K562 (cell line): ENCODE data around the gene SNAP23. TPM values are rescaled to one million over a fixed set of nuclear protein-coding genes. Genes with fewer than 3 reads are reported as not detected.

ENCODE experiments used
- DDX20 ChIP-seq: fragments of 450-650 bp; IDR thresholded peaks from 2 replicates; pipeline ENCODE4 v1.6.1; 2016; ENCODE audit warnings: missing genetic modification characterization, low read depth, mild to moderate bottlenecking, missing compliant biosample characterization, moderate library complexity
- DMBX1 ChIP-seq: fragments of 250-450 bp; sonication (Bioruptor Pico); IDR thresholded peaks from 2 replicates; pipeline ENCODE4 v1.8.0; 2022; ENCODE audit warnings: inconsistent platforms, mild to moderate bottlenecking, moderate library complexity, borderline replicate concordance
- NFE2 ChIP-seq: IDR thresholded peaks from 2 replicates; pipeline ENCODE4 v1.6.1; 2014; ENCODE audit warnings: antibody characterized with exemption, low read depth
- NFIX ChIP-seq: fragments of 250-450 bp; sonication (Bioruptor Pico); IDR thresholded peaks from 2 replicates; pipeline ENCODE4 v1.4.0; 2020; ENCODE audit warnings: low read depth, mild to moderate bottlenecking, moderate library complexity
- NR2F6 ChIP-seq: fragments of 450-650 bp; formaldehyde crosslinking; IDR thresholded peaks from 2 replicates; pipeline ENCODE4 v1.4.0; 2020; ENCODE audit warnings: mild to moderate bottlenecking
- SMC3 ChIP-seq: conservative IDR thresholded peaks from 2 replicates; pipeline ENCODE4 v1.6.1; 2011; ENCODE audit warnings: low read depth, low read length, improper control_type of control experiment; ENCODE audit not compliant: insufficient read depth
- ZC3H4 ChIP-seq: sonication (generic); formaldehyde crosslinking; IDR thresholded peaks from 2 replicates; pipeline ENCODE4 v1.9.0; 2021; ENCODE audit warnings: missing genetic modification reagents, borderline replicate concordance
- ZNF121 ChIP-seq: sonication (generic); formaldehyde crosslinking; conservative IDR thresholded peaks from 2 replicates; pipeline ENCODE4 v1.8.0; 2022; ENCODE audit warnings: missing genetic modification reagents
- ZNF57 ChIP-seq: fragments of 450-650 bp; formaldehyde crosslinking; IDR thresholded peaks from 2 replicates; pipeline ENCODE4 v1.4.0; 2020; ENCODE audit warnings: mild to moderate bottlenecking, moderate library complexity
- ZNF764 ChIP-seq: fragments of 250-450 bp; sonication (Bioruptor Pico); IDR thresholded peaks from 2 replicates; pipeline ENCODE4 v1.4.0; 2020; ENCODE audit warnings: low read depth, mild to moderate bottlenecking, moderate library complexity
- ZSCAN29 ChIP-seq: fragments of 450-650 bp; IDR thresholded peaks from 2 replicates; pipeline ENCODE4 v1.6.1; 2017
- polyA plus RNA-seq, 8 experiments: library from polyadenylated mRNA; depleted of rRNA in 4 of 8; stranded (reverse) in 5 of 8; unstranded in 3 of 8; fragments of >200 nt; fragmentation: Nextera tagmentation in 2 of 8; fragmentation: Illumina TruSeq in 1 of 8; extraction: Ambion mirVana in 2 of 8; extraction: Trizol in 1 of 8; gene quantifications; 2 replicates each; pipeline versions ENCODE4 v1.2.1 to v1.2.3, GENCODE V29; 2011 to 2014; ENCODE audit warnings: inconsistent platforms in 1 of 8, missing spikeins in 1 of 8
- total RNA-seq, 7 experiments: library from RNA; depleted of rRNA in 6 of 7; stranded (reverse); fragments of >200 nt in 6 of 7; fragmentation: Illumina TruSeq in 2 of 7; extraction: Trizol in 2 of 7; gene quantifications; 2 replicates each; pipeline versions ENCODE4 v1.2.1 to v1.2.3, GENCODE V29; 2011 to 2021; ENCODE audit warnings: low replicate concordance in 1 of 7
- TF ChIP-seq, protein P1 (sequence below): fragments of 450-650 bp; IDR thresholded peaks from 2 replicates; pipeline ENCODE4 v1.6.1; 2016; ENCODE audit warnings: mild to moderate bottlenecking, moderate library complexity
- TF ChIP-seq, protein P2 (sequence below): fragments of 200-800 bp; sonication (Bioruptor generic); IDR thresholded peaks from 2 replicates; pipeline ENCODE4 v1.6.1; 2017; ENCODE audit warnings: missing genetic modification characterization, missing compliant biosample characterization
- TF ChIP-seq, protein P3 (sequence below), 2 experiments: fragments of 450-650 bp in 1 of 2; sonication (generic) in 1 of 2; formaldehyde crosslinking in 1 of 2; IDR thresholded peaks in 1 of 2; conservative IDR thresholded peaks in 1 of 2; 2 replicates each; pipeline versions ENCODE4 v1.6.1 to v1.8.1; 2016 to 2023; ENCODE audit warnings: mild to moderate bottlenecking in 2 of 2, moderate library complexity in 2 of 2, inconsistent platforms in 1 of 2, missing genetic modification reagents in 1 of 2

SNAP23 gene
- total and polyA plus RNA-seq, 9 of the 15 experiments (the other 6 are each of a cell fraction or from before 2014, with no cell fraction given) = 78.9 to 168 (median 117) TPM

DNA sequence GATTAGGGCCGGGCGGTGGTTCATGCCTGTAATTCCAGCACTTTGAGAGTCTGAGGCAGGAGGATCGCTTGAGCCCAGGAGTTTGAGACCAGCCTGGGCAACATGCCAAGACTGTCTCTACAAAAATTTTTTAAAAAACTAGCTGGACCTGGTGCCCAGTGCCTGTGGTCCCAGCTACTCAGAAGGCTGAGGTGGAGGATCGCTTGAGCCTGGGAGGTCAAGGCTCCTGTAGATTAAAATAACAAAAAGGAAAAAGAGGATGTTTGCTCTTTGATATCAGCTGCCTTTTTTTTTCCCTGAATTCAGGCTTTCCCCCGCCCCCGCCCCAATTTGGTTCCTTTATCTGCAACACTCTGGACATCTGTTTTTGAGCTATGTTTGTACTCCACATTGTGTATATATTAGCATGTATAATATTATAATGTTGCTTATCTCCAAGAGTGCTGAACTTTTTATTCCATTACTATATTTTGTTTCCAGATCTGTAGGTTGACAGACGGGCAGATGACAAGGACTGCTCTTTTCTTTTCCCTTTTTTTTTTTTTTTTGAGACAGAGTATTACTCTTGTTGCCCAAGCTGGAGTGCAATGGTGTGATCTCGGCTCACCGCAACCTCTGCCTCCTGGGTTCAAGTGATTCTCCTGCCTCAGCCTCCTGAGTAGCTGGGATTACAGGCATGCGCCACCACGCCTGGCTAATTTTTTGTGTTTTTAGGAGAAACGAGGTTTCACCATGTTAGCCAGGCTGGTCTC lies 4.6 kb downstream of the SNAP23 start (continued):
- TF ChIP-seq, protein P1, sequence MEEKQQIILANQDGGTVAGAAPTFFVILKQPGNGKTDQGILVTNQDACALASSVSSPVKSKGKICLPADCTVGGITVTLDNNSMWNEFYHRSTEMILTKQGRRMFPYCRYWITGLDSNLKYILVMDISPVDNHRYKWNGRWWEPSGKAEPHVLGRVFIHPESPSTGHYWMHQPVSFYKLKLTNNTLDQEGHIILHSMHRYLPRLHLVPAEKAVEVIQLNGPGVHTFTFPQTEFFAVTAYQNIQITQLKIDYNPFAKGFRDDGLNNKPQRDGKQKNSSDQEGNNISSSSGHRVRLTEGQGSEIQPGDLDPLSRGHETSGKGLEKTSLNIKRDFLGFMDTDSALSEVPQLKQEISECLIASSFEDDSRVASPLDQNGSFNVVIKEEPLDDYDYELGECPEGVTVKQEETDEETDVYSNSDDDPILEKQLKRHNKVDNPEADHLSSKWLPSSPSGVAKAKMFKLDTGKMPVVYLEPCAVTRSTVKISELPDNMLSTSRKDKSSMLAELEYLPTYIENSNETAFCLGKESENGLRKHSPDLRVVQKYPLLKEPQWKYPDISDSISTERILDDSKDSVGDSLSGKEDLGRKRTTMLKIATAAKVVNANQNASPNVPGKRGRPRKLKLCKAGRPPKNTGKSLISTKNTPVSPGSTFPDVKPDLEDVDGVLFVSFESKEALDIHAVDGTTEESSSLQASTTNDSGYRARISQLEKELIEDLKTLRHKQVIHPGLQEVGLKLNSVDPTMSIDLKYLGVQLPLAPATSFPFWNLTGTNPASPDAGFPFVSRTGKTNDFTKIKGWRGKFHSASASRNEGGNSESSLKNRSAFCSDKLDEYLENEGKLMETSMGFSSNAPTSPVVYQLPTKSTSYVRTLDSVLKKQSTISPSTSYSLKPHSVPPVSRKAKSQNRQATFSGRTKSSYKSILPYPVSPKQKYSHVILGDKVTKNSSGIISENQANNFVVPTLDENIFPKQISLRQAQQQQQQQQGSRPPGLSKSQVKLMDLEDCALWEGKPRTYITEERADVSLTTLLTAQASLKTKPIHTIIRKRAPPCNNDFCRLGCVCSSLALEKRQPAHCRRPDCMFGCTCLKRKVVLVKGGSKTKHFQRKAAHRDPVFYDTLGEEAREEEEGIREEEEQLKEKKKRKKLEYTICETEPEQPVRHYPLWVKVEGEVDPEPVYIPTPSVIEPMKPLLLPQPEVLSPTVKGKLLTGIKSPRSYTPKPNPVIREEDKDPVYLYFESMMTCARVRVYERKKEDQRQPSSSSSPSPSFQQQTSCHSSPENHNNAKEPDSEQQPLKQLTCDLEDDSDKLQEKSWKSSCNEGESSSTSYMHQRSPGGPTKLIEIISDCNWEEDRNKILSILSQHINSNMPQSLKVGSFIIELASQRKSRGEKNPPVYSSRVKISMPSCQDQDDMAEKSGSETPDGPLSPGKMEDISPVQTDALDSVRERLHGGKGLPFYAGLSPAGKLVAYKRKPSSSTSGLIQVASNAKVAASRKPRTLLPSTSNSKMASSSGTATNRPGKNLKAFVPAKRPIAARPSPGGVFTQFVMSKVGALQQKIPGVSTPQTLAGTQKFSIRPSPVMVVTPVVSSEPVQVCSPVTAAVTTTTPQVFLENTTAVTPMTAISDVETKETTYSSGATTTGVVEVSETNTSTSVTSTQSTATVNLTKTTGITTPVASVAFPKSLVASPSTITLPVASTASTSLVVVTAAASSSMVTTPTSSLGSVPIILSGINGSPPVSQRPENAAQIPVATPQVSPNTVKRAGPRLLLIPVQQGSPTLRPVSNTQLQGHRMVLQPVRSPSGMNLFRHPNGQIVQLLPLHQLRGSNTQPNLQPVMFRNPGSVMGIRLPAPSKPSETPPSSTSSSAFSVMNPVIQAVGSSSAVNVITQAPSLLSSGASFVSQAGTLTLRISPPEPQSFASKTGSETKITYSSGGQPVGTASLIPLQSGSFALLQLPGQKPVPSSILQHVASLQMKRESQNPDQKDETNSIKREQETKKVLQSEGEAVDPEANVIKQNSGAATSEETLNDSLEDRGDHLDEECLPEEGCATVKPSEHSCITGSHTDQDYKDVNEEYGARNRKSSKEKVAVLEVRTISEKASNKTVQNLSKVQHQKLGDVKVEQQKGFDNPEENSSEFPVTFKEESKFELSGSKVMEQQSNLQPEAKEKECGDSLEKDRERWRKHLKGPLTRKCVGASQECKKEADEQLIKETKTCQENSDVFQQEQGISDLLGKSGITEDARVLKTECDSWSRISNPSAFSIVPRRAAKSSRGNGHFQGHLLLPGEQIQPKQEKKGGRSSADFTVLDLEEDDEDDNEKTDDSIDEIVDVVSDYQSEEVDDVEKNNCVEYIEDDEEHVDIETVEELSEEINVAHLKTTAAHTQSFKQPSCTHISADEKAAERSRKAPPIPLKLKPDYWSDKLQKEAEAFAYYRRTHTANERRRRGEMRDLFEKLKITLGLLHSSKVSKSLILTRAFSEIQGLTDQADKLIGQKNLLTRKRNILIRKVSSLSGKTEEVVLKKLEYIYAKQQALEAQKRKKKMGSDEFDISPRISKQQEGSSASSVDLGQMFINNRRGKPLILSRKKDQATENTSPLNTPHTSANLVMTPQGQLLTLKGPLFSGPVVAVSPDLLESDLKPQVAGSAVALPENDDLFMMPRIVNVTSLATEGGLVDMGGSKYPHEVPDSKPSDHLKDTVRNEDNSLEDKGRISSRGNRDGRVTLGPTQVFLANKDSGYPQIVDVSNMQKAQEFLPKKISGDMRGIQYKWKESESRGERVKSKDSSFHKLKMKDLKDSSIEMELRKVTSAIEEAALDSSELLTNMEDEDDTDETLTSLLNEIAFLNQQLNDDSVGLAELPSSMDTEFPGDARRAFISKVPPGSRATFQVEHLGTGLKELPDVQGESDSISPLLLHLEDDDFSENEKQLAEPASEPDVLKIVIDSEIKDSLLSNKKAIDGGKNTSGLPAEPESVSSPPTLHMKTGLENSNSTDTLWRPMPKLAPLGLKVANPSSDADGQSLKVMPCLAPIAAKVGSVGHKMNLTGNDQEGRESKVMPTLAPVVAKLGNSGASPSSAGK = no peak
- TF ChIP-seq ZNF121 (CRISPR knock-in tag) (no peak), DDX20 (tag) (no peak), NFE2 (no peak), DMBX1 (CRISPR knock-in tag) (peak; percentile 64; the same call in 1 of the 2 replicates), NFIX (CRISPR knock-in tag) (peak; percentile 33; the same call in 1 of the 2 replicates), ZNF764 (CRISPR knock-in tag) (no peak), ZSCAN29 (no peak), NR2F6 (CRISPR knock-in tag) (no peak), ZC3H4 (CRISPR knock-in tag) (no peak), SMC3 (no peak), ZNF57 (CRISPR knock-in tag) (no peak)
- TF ChIP-seq, protein P2, sequence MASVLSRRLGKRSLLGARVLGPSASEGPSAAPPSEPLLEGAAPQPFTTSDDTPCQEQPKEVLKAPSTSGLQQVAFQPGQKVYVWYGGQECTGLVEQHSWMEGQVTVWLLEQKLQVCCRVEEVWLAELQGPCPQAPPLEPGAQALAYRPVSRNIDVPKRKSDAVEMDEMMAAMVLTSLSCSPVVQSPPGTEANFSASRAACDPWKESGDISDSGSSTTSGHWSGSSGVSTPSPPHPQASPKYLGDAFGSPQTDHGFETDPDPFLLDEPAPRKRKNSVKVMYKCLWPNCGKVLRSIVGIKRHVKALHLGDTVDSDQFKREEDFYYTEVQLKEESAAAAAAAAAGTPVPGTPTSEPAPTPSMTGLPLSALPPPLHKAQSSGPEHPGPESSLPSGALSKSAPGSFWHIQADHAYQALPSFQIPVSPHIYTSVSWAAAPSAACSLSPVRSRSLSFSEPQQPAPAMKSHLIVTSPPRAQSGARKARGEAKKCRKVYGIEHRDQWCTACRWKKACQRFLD (CRISPR knock-in tag) = no peak
- TF ChIP-seq, protein P3, sequence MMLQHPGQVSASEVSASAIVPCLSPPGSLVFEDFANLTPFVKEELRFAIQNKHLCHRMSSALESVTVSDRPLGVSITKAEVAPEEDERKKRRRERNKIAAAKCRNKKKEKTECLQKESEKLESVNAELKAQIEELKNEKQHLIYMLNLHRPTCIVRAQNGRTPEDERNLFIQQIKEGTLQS (IDR thresholded peaks at IDR 0.05) = no peak
- TF ChIP-seq, protein P3 (CRISPR knock-in tag; conservative IDR thresholded peaks at IDR 0.05) = no peak
